ENCODE results near the gene MT1M.

DNA sequence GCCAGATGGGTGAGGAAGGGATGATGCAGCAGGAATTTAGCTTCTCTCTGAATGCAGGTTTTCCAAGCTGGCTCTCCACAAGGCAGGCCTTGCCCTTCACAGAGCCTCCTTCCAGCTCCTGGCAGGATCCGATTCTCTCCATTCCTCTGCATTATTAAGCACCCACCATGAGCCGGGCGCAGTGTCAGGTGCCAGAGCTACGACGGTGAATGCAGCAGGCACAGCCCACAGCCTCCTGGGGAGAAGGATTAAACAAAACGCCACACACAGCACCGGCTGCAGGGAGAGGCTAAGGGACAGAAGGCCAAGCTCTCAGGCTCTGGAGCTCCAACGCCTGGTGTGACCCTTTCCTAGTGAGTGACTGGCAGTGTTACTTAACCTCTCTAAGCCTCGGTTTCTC, 31.1 kb upstream of the MT1M start:
- TF ChIP-seq, protein P1, sequence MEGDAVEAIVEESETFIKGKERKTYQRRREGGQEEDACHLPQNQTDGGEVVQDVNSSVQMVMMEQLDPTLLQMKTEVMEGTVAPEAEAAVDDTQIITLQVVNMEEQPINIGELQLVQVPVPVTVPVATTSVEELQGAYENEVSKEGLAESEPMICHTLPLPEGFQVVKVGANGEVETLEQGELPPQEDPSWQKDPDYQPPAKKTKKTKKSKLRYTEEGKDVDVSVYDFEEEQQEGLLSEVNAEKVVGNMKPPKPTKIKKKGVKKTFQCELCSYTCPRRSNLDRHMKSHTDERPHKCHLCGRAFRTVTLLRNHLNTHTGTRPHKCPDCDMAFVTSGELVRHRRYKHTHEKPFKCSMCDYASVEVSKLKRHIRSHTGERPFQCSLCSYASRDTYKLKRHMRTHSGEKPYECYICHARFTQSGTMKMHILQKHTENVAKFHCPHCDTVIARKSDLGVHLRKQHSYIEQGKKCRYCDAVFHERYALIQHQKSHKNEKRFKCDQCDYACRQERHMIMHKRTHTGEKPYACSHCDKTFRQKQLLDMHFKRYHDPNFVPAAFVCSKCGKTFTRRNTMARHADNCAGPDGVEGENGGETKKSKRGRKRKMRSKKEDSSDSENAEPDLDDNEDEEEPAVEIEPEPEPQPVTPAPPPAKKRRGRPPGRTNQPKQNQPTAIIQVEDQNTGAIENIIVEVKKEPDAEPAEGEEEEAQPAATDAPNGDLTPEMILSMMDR (IDR thresholded peaks at IDR 0.05) = no peak
- no peak for TF ChIP-seq POLR2A (IDR thresholded peaks at IDR 0.05)
- no peak for TF ChIP-seq EP300 (IDR thresholded peaks at IDR 0.05)
- TF ChIP-seq POLR2AphosphoS5 (IDR thresholded peaks at IDR 0.05) = no peak
